Tibial artery (tissue), 4 donors: Measurements from ENCODE around the gene MPND.

Experiments
- DNase-seq, 2 donors: peaks; one replicate each; pipeline ENCODE4 v3.0.0-alpha.2; 2019
- H3K27ac ChIP-seq, 2 donors: fragments of 200-600 bp; sonication (generic) in 1 of 2; 1 replicate in 1 of 2; 2 replicates in 1 of 2; pipeline ENCODE4 v1.5.1; 2018 to 2019; ENCODE audit warnings: mild to moderate bottlenecking in 1 of 2
- H3K27me3 ChIP-seq, 2 donors: fragments of 200-600 bp; sonication (generic) in 1 of 2; one replicate each; pipeline versions ENCODE4 v1.5.1 to v1.6.0; 2016 to 2019
- H3K36me3 ChIP-seq, 3 donors: fragments of 200-600 bp; sonication (generic) in 2 of 3; one replicate each; pipeline ENCODE4 v1.5.1; 2016 to 2019; ENCODE audit warnings: mild to moderate bottlenecking in 2 of 3
- H3K4me1 ChIP-seq, 4 donors: fragments of 200-600 bp; sonication (generic) in 2 of 4; 1 replicate in 3 of 4; 2 replicates in 1 of 4; pipeline ENCODE4 v1.5.1; 2016 to 2019
- H3K4me3 ChIP-seq, 2 donors: fragments of 200-600 bp; sonication (generic) in 1 of 2; 1 replicate in 1 of 2; 2 replicates in 1 of 2; pipeline ENCODE4 v1.5.1; 2018 to 2019; ENCODE audit warnings: mild to moderate bottlenecking in 2 of 2
- H3K9me3 ChIP-seq, 3 donors: fragments of 200-600 bp; sonication (generic) in 1 of 3; one replicate each; pipeline ENCODE4 v1.5.1; 2016 to 2019
- intact Hi-C: fragments of 100-400 bp; cut with DNase I; formaldehyde crosslinking; loops from one replicate; pipeline ENCODE4 v1.15.0; 2023; ENCODE audit warnings: low total_unique reads
- TF ChIP-seq, protein P1 (sequence below), 2 experiments: fragments of 200-600 bp in 1 of 2; fragments of 450-650 bp in 1 of 2; IDR thresholded peaks; one replicate each; pipeline ENCODE4 v1.5.1; 2017 to 2019; ENCODE audit warnings: antibody characterized with exemption in 2 of 2, mild to moderate bottlenecking in 1 of 2, moderate library complexity in 1 of 2

MPND gene

GRCh38 chr19:4403005-4403761 is 59.8 kb downstream of the MPND start:
- Histone ChIP-seq H3K36me3 (peaks cover 0 to 2% (median 0%) of the 10 kb centered on the region in 3 donors), H3K27ac (peak overlapping the region; percentile 31 to 90), H3K4me3 (peak overlapping the region; percentile 60 to 68), H3K9me3 (no peaks in the 10 kb centered on the region), H3K27me3 (no peaks in the 10 kb centered on the region), H3K4me1 (peaks cover 6 to 39% (median 32%) of the 10 kb centered on the region in 4 donors)
- intact Hi-C loops, result loop anchor here (5.0 to 10.0 kb wide), 2 partner anchors 61 to 138 kb away; partner anchors contain the start of gene MPND
- DNase-seq, result no peak
- TF ChIP-seq, protein P1, sequence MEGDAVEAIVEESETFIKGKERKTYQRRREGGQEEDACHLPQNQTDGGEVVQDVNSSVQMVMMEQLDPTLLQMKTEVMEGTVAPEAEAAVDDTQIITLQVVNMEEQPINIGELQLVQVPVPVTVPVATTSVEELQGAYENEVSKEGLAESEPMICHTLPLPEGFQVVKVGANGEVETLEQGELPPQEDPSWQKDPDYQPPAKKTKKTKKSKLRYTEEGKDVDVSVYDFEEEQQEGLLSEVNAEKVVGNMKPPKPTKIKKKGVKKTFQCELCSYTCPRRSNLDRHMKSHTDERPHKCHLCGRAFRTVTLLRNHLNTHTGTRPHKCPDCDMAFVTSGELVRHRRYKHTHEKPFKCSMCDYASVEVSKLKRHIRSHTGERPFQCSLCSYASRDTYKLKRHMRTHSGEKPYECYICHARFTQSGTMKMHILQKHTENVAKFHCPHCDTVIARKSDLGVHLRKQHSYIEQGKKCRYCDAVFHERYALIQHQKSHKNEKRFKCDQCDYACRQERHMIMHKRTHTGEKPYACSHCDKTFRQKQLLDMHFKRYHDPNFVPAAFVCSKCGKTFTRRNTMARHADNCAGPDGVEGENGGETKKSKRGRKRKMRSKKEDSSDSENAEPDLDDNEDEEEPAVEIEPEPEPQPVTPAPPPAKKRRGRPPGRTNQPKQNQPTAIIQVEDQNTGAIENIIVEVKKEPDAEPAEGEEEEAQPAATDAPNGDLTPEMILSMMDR (IDR thresholded peaks at IDR 0.05), result no peak

DNA sequence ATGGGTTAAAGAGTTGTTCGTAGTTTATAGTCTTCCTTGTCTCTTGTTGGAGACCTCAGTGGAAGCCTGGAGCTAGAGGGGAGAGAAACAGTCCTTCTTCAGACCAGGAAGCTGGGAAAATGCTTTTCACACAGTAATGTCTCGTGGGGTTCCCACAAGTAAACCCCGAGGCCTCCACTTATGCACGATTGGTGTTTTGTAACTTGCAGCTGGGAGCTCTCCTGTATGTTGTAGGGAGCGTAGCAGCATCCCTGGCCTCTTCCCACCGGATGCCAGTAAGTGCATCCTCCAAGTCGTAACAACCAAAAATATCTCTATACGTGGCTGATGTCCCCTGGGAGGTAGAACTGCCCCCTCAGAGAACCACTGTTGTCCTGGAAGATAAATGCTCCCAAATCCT is 62.6 kb downstream of the MPND start:
- Histone ChIP-seq H3K4me3 (no peak overlapping the region), H3K27ac (no peak overlapping the region)
- intact Hi-C loops, result loop anchor here (10.0 kb wide), 1 partner anchor 141 kb away; no protein-coding TSS in a partner anchor

DNA sequence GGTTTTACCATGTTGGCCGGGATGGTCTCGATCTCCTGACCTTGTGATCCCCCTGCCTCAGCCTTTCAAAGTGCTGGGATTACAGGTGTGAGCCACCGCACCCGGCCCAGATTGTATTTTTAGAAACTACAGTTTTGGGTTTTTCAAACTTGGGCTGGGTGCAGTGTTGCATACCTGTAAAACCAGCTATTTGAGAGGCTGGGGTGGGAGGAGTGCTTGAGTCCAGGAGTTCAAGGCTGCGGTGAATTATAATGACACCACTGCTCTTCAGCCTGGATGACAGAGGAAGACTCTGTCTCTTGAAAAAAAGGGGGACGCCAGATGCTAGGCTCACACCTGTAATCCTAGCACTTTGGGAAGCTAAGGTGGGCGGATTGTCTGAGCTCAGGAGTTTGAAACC is 63.3 kb downstream of the MPND start:
- no peaks in the 10 kb centered on the region for H3K9me3 ChIP-seq
- peaks cover 6 to 13% (median 12%) of the 10 kb centered on the region in 4 donors for H3K4me1 ChIP-seq
- intact Hi-C loops, result loop anchor here (10.0 kb wide), 1 partner anchor 142 kb away; no protein-coding TSS in a partner anchor
- H3K36me3 ChIP-seq, result peaks cover 0 to 25% (median 9%) of the 10 kb centered on the region in 3 donors
- no peaks in the 10 kb centered on the region for H3K27me3 ChIP-seq
- H3K27ac ChIP-seq, result no peak overlapping the region
- H3K4me3 ChIP-seq, result no peak overlapping the region
- TF ChIP-seq, protein P1 (IDR thresholded peaks at IDR 0.05), result no peak
- DNase-seq, result no peak

More for the DNA sequence above, 62.6 kb downstream of the MPND start:
- TF ChIP-seq, protein P1 (IDR thresholded peaks at IDR 0.05), result no peak
- H3K36me3 ChIP-seq, result peaks cover 0 to 22% (median 9%) of the 10 kb centered on the region in 3 donors
- DNase-seq, result no peak
- peaks cover 6 to 19% (median 16%) of the 10 kb centered on the region in 4 donors for H3K4me1 ChIP-seq
- H3K9me3 ChIP-seq, result no peaks in the 10 kb centered on the region
- H3K27me3 ChIP-seq, result no peaks in the 10 kb centered on the region

- TF ChIP-seq, protein P1 (IDR thresholded peaks at IDR 0.05), result no peak
- intact Hi-C loops, result loop anchor here (10.0 kb wide), 1 partner anchor 145 kb away; no protein-coding TSS in a partner anchor
- Histone ChIP-seq H3K27me3 (no peaks in the 10 kb centered on the region), H3K4me1 (no peaks in the 10 kb centered on the region), H3K9me3 (no peaks in the 10 kb centered on the region), H3K36me3 (peaks cover 3 to 40% (median 9%) of the 10 kb centered on the region in 3 donors), H3K4me3 (no peak overlapping the region), H3K27ac (no peak overlapping the region)
- no peak for DNase-seq
These were observed 66.0 kb downstream of the MPND start for GRCh38 chr19:4409123-4409933.
